ENCODE data around the gene CFAP46.

CFAP46 gene

DNA sequence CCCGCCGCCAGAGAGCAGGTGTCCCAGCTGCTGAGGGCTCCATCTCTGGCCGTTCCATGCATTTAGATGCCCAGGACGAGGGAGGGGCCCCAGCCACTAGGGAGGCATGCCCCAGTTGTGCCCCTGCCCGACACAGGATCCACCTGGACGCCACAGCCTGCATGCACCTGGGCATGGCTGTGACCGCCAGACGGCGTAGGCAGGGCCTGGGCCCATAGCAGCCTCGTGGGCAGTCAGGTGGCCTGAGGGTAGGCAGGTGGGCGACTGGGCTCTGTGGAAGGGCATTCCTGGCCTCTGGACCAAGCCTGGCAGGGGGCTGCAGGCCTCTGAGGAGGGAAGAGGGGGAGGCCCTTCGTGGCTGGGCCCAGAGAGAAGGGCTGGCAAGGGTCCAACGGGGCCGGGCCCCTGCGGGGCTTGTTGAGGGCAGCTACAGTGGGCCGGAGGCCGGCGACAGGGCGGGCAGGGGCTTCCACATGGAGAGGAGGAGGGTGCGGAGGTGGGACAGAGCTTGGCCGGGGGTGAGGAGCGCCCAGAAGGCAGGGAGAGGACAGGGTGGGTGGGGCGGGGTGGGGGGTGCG is 80.4 kb downstream of the CFAP46 start:
- Histone ChIP-seq H2AFZ (ENCODE audit: low read depth, low read length, severe bottlenecking) (no peak overlapping the region), H3K79me2 (ENCODE audit: insufficient read depth, low read length) (no peaks in the 10 kb centered on the region), H3K9me2 (replicated peaks; ENCODE audit: insufficient read depth, low read length) (no peaks in the 10 kb centered on the region), H3K4me3 (ENCODE audit: insufficient read depth, low read length, poor library complexity, severe bottlenecking) (no peak overlapping the region), H3F3A (ENCODE audit: insufficient read depth) (no peaks in the 10 kb centered on the region), H4K20me1 (ENCODE audit: low read depth, low read length) (no peaks in the 10 kb centered on the region), H3K4me2 (ENCODE audit: low read depth, low read length, poor library complexity, severe bottlenecking) (no peak overlapping the region), H3K36me3 (ENCODE audit: low read length) (no peaks in the 10 kb centered on the region), H3K27me3 (ENCODE audit: low read length) (no peaks in the 10 kb centered on the region), H3K27ac (ENCODE audit: low read depth, low read length) (no peak overlapping the region), H3K9ac (ENCODE audit: low read length) (no peak overlapping the region), H3K9me3 (ENCODE audit: insufficient read depth, low read length) (no peaks in the 10 kb centered on the region)
- TF ChIP-seq, protein P1, sequence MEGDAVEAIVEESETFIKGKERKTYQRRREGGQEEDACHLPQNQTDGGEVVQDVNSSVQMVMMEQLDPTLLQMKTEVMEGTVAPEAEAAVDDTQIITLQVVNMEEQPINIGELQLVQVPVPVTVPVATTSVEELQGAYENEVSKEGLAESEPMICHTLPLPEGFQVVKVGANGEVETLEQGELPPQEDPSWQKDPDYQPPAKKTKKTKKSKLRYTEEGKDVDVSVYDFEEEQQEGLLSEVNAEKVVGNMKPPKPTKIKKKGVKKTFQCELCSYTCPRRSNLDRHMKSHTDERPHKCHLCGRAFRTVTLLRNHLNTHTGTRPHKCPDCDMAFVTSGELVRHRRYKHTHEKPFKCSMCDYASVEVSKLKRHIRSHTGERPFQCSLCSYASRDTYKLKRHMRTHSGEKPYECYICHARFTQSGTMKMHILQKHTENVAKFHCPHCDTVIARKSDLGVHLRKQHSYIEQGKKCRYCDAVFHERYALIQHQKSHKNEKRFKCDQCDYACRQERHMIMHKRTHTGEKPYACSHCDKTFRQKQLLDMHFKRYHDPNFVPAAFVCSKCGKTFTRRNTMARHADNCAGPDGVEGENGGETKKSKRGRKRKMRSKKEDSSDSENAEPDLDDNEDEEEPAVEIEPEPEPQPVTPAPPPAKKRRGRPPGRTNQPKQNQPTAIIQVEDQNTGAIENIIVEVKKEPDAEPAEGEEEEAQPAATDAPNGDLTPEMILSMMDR (IDR thresholded peaks at IDR 0.05; ENCODE audit: insufficient read depth, low read length, poor library complexity, severe bottlenecking): no peak
- no peak for TF ChIP-seq EZH2phosphoT487 (conservative IDR thresholded peaks at IDR 0.05; ENCODE audit: low read length)

DNA sequence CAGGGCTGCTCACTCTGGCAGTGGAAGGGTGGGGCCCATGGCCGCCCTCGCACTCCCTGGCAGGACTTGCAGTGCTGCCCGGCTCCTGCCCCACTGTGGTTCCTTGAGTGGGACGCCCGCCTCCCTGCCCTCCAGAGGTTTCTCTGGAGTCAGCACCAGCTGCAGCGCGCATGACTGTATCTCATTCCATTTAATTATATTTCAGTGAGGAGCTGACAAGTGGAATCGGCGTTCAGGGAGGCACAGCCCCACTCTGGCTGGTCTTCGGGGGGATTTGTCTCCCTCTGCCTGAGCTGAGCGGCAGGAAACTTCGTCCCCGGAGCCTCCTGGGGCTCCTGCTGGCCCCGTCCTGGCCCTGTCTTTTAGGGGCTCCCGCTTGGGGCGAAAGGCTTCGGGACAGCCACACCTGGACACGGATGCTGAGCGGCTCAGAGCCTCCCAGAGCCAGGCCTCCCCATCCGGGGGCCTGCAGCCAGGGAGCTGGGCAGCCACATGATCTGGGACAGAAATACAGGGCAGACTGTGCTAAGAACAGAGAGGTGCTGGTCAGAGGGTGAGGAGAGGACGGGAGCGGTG is 81.2 kb downstream of the CFAP46 start:
- H3K9me3 ChIP-seq (ENCODE audit: insufficient read depth, low read length): no peaks in the 10 kb centered on the region
- H3K36me3 ChIP-seq (ENCODE audit: low read length): no peaks in the 10 kb centered on the region
- H3K4me3 ChIP-seq (ENCODE audit: insufficient read depth, low read length, poor library complexity, severe bottlenecking): no peak overlapping the region
- no peak overlapping the region for H2AFZ ChIP-seq (ENCODE audit: low read depth, low read length, severe bottlenecking)
- H3K9me2 ChIP-seq (replicated peaks; ENCODE audit: insufficient read depth, low read length): no peaks in the 10 kb centered on the region
- H3K27me3 ChIP-seq (ENCODE audit: low read length): no peaks in the 10 kb centered on the region
- no peak overlapping the region for H3K9ac ChIP-seq (ENCODE audit: low read length)
- H3K79me2 ChIP-seq (ENCODE audit: insufficient read depth, low read length): no peaks in the 10 kb centered on the region
- TF ChIP-seq, protein P1 (IDR thresholded peaks at IDR 0.05; ENCODE audit: insufficient read depth, low read length, poor library complexity, severe bottlenecking): no peak
- no peak for TF ChIP-seq EZH2phosphoT487 (conservative IDR thresholded peaks at IDR 0.05; ENCODE audit: low read length)
- H3F3A ChIP-seq (ENCODE audit: insufficient read depth): no peaks in the 10 kb centered on the region
- H3K4me2 ChIP-seq (ENCODE audit: low read depth, low read length, poor library complexity, severe bottlenecking): no peak overlapping the region
- H4K20me1 ChIP-seq (ENCODE audit: low read depth, low read length): no peaks in the 10 kb centered on the region
- H3K27ac ChIP-seq (ENCODE audit: low read depth, low read length): no peak overlapping the region

- no peaks in the 10 kb centered on the region for H3F3A ChIP-seq (ENCODE audit: insufficient read depth)
- H3K4me3 ChIP-seq (ENCODE audit: insufficient read depth, low read length, poor library complexity, severe bottlenecking): no peak overlapping the region
- TF ChIP-seq EZH2phosphoT487 (conservative IDR thresholded peaks at IDR 0.05; ENCODE audit: low read length): no peak
- TF ChIP-seq, protein P1 (IDR thresholded peaks at IDR 0.05; ENCODE audit: insufficient read depth, low read length, poor library complexity, severe bottlenecking): no peak
- H3K4me2 ChIP-seq (ENCODE audit: low read depth, low read length, poor library complexity, severe bottlenecking): no peak overlapping the region
- H3K27ac ChIP-seq (ENCODE audit: low read depth, low read length): no peak overlapping the region
- H3K27me3 ChIP-seq (ENCODE audit: low read length): no peaks in the 10 kb centered on the region
- no peak overlapping the region for H2AFZ ChIP-seq (ENCODE audit: low read depth, low read length, severe bottlenecking)
- H3K36me3 ChIP-seq (ENCODE audit: low read length): no peaks in the 10 kb centered on the region
- H3K79me2 ChIP-seq (ENCODE audit: insufficient read depth, low read length): no peaks in the 10 kb centered on the region
- H3K9me2 ChIP-seq (replicated peaks; ENCODE audit: insufficient read depth, low read length): no peaks in the 10 kb centered on the region
- H3K9me3 ChIP-seq (ENCODE audit: insufficient read depth, low read length): no peaks in the 10 kb centered on the region
- H4K20me1 ChIP-seq (ENCODE audit: low read depth, low read length): no peaks in the 10 kb centered on the region
- H3K9ac ChIP-seq (ENCODE audit: low read length): no peak overlapping the region
Observed at GRCh38 chr10:132860532-132860931, 81.8 kb downstream of the CFAP46 start.

All from SU-DHL-6 (cell line).